ENCODE measurements around the gene TFPI2.

GRCh38 chr7:93933156-93933555 is 42.6 kb upstream of the TFPI2 start:
- TF ChIP-seq CTCF (conservative IDR thresholded peaks at IDR 0.05; ENCODE audit: low read depth, low read length) (no peak), EZH2 (IDR thresholded peaks at IDR 0.05; ENCODE audit: borderline replicate concordance, low read depth, low read length, poor library complexity, severe bottlenecking) (no peak)

Data from A673 (cell line).